HG03575 (cell line): ENCODE data around the gene HEXA.
"Not testable (repeated sequence)": the region's sequence is repeated elsewhere in the genome, so short reads cannot be mapped to it uniquely, and the experiment has no call there.

Source experiments
- ATAC-seq: cut with Tn5 transposase; IDR thresholded peaks from one replicate; pipeline ENCODE4 v1.9.1; 2021; ENCODE audit not compliant: unreplicated experiment, insufficient number of reproducible peaks, low FRiP score; ENCODE audit errors: extremely low read depth

HEXA gene

DNA sequence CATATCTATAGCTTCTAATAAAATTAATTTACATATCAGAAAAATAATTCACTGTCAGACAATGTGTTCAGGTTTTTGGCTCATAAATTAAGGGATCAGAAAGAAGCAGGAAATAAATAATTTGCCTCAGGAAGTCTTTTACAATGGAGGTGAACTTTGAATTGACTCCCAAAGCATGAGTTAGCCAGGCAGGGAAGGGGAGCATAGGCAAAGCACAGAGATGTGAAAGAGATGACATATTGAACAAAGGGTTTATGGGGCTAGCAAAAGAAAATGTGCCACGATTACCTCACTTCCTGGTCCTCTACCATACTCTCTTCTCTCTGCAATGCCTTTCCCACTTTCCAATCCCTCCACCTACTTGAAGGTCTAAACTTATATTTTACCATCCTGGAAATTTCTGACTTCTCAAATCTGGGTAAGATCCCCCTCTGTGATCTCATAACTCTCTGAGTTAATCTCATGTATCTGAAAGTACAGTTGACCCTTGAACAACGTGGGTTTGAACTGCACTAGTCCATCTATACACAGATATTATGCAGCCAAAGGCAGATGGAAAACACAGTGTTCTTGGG lies 4.1 kb upstream of the HEXA start:
- no peak for ATAC-seq

DNA sequence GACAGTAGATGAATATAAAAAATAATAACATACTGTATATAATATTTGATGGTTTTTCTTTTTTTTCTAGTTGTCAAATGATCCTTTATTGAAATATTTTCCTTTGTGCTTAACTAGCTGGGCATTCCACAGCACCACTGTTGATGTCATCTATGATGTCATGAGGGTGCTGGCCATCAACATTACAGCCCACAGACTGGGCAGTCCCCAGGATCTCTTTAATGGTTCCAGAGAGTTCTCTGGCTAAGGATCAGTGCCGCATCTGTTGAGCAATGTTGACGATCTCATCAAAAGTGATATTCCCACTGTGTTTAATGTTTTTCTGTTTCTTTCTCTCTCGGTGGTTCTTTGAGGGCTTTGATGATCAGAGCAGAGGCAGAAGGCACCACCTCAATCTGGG lies 3.3 kb upstream of the HEXA start:
- not testable (repeated sequence) for ATAC-seq

DNA sequence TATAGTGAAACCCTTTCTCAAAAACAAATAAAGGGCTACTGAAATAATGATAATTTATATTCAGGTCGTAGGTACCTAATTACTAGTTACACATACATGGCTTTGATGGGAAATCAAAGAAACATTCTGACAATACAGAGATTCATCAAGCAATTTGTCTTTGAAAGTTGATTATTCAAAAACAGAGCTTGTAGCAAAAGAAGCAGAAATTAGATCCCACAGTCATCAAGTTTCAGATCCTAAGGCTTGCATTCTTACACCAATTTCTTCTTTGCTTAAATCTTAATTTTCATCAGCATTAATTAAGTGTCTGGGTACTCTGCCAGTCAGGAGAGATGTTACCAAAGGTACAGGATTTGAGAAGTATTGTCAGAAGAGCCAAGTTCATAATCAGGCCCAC lies 1.5 kb upstream of the HEXA start:
- ATAC-seq: no peak

DNA sequence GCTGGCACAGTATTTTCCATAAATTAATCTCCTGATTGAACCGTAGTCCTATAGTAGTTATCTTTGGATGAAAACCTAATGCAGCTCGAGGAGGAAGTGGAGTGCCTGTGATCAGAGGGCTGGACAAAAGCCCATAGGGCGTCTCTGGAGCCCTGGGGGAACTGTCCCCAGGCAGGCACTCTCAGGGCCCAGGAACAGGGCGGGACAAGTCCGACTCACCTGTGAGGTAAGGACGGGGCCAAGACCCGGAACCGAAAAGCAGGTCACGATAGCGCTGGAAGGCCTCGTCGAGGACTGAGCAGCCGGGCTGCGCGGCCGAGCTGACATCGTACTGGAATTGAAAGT lies 341 bp downstream of the HEXA start:
- no peak for ATAC-seq

DNA sequence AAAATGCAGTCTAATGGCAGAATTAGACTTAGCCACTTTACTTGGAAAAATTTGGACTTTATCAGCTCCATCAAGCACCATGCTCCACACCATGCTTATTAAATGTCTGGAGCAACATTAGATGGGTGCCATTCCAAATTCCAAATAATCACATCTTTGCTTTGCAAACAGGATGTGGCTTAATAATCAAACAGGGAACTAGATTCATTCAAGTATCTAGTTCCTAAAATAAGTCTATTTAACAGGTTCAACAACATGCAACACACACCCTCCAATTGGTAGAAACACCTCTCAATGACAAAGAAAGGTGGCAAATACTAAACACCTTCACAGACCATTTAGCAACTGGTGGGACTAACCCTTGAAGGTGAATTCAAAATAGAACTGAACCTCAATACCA lies 3.5 kb downstream of the HEXA start:
- no peak for ATAC-seq

DNA sequence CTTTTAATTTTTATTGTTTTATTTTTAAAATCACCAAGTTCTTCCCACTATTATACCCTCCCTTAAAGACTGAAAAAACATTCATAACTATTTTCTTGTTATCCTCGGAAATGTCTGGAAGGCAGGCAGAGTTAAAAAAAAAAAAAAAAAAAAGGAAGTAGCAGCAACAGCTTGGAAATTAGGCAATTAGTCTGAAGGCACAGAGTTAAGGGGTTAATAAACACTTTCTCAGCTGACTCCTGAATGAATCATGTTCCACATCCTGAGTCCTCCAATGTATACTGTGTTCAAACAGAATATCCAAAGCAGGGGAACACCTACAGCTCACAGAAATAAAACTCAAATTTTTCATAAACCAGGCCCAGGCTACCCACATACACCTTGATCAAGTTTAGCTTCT lies 5.8 kb downstream of the HEXA start:
- ATAC-seq: no peak

DNA sequence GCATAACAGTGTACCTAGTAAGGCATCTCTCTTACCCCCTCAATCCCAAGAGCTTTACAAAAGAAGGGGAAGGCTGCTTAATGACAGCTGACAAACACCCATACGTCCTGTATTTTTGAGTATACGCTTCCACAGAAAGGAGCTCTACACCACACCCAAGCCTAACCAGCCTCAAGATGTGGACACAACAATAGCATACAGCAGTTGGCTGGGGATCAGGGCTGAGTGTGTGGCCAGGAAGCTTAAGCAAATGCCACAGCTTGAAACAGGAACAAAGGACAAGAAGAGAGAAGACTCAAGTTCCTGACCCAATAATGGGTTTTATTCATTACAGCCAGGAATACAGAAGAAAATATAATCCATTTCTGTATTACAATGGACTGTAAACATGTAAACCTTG lies 6.9 kb downstream of the HEXA start:
- no peak for ATAC-seq

DNA sequence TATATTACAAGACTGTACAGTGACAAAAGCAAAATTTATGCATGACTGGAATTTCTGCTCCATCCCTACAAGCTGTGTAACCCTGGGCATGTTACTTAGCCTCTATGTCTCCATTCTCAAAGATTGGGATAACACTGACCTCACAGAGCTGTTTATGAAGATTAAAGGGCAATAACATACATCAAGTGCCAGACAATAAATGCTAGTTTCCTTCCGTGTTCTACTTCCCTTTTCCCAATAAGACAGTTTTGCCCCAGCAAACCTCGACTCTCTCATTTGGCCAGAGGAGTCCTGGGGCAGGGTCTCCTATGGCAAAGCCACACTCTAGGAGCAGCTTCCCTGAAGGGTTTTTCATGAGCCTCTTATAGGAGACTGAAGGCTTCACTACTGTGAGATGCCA lies 7.5 kb downstream of the HEXA start:
- ATAC-seq: no peak

DNA sequence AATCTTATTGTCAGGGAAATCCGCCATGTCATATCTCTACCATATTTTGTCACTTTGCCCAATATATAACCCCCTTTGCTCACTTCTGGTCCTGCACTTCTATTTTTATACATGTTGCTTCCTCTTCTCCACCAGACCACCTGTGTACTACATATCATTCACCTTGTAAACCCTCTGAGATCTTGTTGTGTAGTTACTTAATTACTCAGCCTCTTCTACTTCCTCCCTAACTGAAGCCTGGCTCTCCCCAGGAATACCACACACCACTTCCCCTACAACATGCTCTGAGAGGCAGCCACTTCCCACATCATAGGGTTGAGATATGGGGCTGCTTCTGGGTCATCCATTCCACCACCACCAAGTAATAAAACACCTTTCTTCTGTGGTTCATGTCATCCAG lies 10.0 kb downstream of the HEXA start:
- ATAC-seq: peak; percentile 76

DNA sequence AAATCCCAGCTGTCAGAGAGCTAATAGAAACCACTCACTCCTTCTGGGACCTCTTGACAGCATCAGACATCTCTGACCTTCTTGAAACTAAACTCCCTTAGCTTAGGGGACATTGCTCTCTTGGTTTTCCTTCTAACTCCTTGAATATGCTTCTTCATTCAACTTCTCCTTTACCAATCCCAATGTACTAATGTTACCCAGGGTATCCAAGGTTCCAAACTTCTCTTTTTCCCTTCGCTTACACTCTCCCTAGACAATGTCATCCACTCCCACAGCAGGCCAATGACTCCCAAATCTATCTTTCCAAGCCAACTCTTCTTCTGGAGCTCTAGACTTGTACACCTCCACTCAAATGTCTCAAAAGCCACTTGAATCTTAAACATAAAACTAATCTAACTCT lies 14.6 kb downstream of the HEXA start:
- no peak for ATAC-seq

DNA sequence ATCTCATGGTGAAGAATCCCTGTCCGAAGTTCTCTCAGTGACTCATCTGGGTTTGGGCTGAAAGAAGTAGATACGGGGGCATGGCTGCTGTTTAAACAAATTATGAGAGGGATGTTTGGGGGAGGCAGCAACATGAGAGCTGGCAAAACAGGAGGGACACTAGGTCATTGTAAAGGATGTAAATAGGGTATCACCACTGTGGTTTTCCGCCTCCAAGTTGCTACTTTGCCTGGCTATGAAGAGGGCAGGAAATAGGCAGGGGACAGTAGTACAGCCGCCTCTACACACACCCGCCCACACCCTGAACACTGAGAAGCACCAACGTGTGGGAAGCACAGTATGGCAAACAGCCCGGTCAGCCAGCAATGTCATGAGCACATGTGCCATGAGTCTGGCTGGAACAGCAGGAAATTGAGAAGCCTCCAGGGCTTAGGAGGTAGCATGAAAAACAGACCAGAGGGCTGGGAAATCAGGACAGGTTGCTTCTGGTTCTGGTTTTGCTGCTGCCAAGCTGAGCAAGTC lies 17.1 kb downstream of the HEXA start:
- no peak for ATAC-seq

DNA sequence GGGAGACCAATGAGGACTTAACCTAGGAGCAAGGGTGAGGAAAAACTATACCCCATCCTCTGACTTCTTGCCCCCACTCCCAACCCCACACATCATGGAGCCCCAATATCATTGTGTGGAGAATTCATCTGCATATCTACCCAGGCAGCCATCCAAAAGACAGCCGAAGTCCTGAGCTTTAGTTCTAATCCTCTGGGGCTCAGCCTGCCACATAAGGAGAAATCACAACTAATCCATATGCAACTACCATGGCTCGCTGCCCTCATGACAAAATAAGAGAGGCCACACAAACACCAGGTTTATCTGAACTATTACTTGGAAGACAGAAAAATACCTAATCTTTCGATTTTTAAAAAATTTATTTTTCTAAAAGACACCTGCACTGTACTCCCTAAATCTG lies 17.7 kb downstream of the HEXA start:
- no peak for ATAC-seq

DNA sequence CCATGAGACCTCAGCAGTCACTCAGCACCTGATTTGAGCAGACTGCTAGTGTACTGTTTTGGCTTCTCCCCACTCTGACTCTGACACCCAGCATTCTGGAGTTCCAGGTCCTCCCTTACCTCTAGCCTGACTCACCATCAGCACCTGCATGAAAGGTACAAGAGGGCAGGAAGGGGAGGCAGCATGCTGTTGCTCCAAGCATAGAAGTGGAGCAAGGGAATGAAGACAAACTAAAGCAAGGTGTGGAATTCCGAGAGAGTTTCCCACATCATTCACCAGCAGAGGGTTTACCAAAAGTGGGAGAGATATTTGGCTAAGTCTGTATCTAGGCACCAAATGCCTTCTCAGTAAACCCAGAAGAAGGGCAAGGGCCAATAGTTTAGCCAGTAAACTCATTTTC lies 21.3 kb downstream of the HEXA start:
- no peak for ATAC-seq

DNA sequence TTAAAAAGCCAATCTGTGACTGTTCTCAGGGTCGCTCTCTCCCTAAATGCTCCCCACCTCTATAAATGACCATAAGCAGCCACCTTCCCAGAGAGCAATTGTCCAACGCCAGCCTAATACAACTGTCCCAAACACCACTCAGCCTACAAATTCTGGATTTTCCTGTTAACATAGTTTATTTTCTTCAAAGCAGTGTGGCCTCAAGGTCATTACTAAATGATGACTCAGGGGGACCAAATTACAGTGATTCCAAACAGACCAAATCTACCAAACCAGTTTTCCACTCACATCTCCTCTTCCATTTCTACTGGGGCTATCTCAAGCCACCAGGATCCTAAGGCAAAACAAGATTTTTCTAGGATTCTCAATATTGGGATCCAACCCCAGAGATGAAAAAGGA lies 22.5 kb downstream of the HEXA start:
- ATAC-seq: no peak

DNA sequence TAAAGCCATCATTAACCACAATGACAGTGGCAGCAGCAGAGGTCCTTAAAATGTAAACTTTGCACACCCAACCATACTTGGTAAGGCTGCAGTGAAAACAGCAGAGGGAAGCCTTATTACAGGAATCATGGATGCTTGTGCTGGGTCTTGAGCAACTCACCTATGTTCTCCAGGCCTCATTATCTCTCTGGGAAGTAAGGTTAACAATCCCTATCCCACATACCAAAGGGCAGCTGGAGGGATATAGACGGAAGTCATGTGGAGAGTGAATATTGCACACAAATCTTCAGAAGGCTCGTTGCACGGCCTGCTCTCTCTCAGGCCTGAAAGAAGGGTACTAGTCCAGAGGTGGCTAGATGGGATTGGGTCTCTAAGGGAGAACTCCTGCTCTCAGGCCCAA lies 30.0 kb downstream of the HEXA start:
- no peak for ATAC-seq

DNA sequence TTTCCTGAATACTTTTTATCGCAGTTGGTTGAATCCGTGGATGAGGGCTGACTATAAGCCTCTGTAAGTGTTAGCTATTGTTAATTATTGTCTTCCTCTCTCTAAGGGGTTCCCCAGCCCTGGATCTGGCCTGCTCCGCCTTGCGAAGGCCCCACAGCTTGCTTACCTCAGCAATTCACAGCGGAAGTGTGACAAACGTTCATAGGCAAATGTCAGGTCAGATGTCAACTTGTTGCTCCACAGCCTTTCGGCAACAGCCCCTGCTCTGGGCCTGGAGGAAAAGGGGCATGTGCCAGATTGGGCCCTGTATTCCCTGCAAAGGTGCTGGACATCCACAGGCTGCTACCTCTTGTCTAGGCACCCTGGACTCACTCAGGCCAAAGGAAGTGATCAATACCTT lies 30.5 kb downstream of the HEXA start:
- ATAC-seq: no peak

DNA sequence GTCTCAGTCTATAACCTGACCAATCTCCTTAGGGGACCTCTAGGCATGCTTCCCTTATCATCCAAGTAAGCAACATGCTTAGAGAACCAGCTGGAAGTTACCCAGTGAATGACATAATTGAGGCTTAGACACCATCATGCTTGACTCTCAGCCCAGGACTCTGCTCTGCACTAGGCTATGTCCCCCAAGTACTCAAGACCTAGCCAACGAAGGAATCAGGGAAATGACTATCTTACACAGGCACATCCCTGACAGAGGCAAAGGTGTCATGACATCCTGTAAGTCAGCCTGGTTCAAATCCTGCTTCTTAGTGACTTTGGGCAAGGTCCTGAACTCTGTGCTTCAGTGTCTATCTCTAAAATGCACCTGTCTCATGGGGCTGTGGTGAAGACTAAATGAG lies 31.2 kb downstream of the HEXA start:
- no peak for ATAC-seq

DNA sequence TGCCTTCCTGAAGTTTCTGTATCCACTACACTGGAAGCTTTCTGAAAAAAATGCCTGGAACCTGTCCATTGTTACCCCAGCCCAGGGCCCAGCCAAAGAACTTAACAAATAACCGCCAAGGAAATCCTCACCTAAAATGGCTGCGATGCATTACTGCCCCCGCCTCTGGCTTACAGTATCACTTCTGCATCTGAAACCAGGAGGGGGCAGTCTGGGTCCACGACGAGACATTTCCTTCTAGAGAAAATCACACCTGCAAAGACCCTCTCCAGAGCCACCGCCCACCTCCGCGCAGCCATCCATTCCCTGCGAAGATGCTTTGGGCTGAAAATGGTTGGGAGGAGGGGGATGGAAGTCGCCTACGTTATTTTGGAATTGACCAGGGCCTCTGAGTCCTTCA lies 33.4 kb downstream of the HEXA start:
- no peak for ATAC-seq

DNA sequence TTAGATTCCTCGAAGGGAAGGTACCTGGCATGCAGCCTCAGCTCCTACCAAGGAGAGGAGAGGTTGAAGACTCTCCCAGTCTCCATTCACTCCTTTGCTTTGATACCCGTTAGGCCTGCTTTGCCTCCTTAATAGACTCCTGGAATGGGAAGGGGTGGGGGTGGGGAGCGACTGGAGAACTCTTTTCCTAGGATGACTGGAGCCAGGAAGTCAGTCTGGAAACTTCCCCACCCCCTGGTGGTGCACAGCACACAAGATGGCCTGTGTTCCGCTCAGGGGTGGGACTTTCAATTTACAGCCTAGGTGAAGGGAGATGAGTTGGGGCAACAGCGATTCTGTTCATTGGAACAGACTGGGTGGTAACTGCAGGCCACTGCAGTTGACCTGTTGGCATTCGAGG lies 34.5 kb downstream of the HEXA start:
- no peak for ATAC-seq

DNA sequence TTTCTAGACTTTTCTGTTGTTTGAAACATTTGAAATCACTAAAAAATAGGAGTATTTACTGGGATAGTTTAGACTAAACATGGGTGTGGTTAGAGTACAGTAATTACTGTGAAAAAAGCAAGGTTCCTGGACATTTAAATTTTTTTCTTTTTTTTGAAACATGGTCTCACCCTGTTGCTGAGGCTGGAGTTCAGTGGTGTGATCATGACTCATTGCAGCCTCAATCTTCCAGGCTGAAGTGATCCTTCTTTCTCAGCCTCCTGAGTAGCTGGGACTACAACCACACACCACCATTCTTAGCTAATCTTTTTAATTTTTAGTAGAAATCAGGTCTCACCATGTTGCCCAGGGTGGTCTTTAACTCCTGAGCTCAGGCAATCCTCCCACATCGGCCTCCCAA lies 35.4 kb downstream of the HEXA start:
- ATAC-seq: no peak

DNA sequence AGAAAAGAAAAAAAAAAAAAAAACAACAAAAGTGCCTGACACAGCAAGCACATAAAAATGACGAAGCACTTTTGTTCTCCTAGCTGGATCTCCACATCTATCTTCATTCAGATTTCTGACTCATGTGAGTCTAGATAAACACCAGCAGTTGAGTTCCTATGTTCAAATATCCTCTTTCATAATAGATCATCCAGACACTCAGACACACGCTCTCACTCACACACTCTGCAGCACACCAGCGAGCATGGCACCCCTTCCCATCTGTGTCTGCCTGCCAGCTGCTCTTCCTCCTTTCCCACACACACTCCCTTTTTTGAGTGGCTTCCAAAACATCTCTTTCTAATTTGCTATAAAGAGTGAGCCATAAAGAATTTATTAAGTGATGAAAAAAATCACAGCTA lies 36.0 kb downstream of the HEXA start:
- ATAC-seq: no peak
